AG09319 (cell line): Measurements from ENCODE around the gene CWC27.

Experiments used
- DNase-seq: peaks from one replicate; pipeline ENCODE4 v3.0.0-alpha.2; 2010; ENCODE audit warnings: low read depth; ENCODE audit errors: extremely low read depth
- CTCF ChIP-seq: IDR thresholded peaks from 2 replicates; pipeline ENCODE4 v1.5.1; 2011; ENCODE audit warnings: low read depth, mild to moderate bottlenecking, inconsistent platforms, low read length, moderate library complexity

CWC27 gene

GRCh38 chr5:64861281-64861680 lies 92.6 kb downstream of the CWC27 start:
- no peak for TF ChIP-seq CTCF
- no peak for DNase-seq

- no peak for TF ChIP-seq CTCF
- DNase-seq = no peak
These were observed 95.4 kb downstream of the CWC27 start for GRCh38 chr5:64864171-64864570.

DNA sequence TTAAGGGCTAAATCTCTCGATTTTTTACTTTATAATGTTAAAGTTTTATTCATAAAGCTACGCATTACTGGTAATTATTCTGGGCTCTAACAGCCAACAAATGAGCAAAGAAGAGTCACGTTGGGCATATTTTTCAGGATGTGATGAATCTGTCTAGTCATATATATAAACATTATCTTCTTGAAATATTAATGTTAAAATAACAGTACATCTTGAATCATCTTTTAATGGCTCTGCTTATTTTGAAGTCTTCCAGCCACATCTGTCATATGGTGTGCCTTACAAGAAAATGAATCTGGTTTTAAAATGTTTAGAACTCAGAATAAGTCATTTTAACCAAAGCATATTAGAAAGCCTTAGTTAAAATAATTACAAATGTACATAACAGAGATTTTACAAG lies 96.9 kb downstream of the CWC27 start:
- no peak for TF ChIP-seq CTCF
- DNase-seq = no peak

GRCh38 chr5:64869419-64869818 lies 100.7 kb downstream of the CWC27 start:
- peak; percentile 32 for DNase-seq
- TF ChIP-seq CTCF = no peak

DNA sequence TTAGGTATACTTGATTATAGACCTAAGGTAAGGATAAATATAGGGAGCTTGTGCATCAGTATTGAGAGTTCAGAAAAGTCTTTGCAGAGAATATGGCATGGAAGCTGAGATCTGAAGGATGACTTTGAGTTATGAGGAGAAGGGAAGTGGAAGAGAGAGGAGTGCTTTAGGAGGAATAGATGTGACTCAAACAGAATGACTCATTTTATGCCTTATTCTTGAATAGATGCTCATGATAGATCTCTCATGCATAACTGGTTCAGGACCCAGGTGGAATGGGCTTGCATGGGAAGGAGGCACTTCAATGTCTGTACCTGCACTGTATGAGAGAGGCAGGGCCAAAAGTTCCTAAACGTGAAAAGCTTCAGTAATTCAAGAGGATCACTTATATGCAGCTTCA lies 103.3 kb downstream of the CWC27 start:
- no peak for DNase-seq
- TF ChIP-seq CTCF = no peak

DNA sequence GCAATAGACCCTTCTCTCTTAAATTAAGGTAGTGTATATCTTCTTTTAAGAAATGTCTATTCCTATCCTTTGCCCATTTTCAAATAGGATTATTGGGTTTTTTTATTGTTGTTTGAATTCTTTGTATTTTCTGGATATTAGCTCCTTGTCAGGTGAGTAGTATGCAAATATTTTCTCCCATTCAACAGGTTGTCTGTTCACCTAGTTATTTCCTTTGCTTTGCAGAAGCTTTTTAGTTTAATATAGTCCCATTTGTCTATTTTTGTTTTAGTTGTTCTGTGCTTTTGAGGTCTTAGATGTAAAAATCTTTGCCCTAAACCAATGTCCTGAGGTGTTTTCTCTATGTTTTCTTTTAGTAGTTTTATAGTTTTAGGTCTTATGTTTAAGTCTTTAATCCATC lies 104.7 kb downstream of the CWC27 start:
- DNase-seq = no peak
- no peak for TF ChIP-seq CTCF

GRCh38 chr5:64874753-64875152 lies 106.0 kb downstream of the CWC27 start:
- no peak for TF ChIP-seq CTCF
- peak; percentile 27 for DNase-seq
